ENCODE results near the gene ZFP36L2. TPM values are rescaled to one million over a fixed set of nuclear protein-coding genes. Genes with fewer than 3 reads are reported as not detected.

ZFP36L2 gene
- total and polyA plus RNA-seq, 2 donors (not counting 1 experiment from before 2014, with no cell fraction given): 16.7 to 26.7 TPM

GRCh38 chr2:43184339-43184895 is 42.0 kb downstream of the ZFP36L2 start:
- H4K20me1 ChIP-seq (ENCODE audit: control insufficient read depth, extremely low read depth, insufficient read depth, low read length): no peaks in the 10 kb centered on the region
- no peaks in the 10 kb centered on the region for H3K36me3 ChIP-seq (ENCODE audit: control insufficient read depth, insufficient read depth, low read length)
- H3K4me1 ChIP-seq (ENCODE audit: control insufficient read depth, extremely low read depth, insufficient read depth, low read length): peaks cover 4% of the 10 kb centered on the region
- no peak overlapping the region for H3K9ac ChIP-seq (ENCODE audit: insufficient read depth, low read length)
- H3K27me3 ChIP-seq (ENCODE audit: control insufficient read depth, insufficient read depth, low read length): no peaks in the 10 kb centered on the region
- H3K9me3 ChIP-seq (ENCODE audit: control insufficient read depth, insufficient read depth, low read depth, low read length): no peaks in the 10 kb centered on the region
- H3K27ac ChIP-seq (ENCODE audit: insufficient read depth, low read length): no peak overlapping the region
- H3K79me2 ChIP-seq (ENCODE audit: control insufficient read depth, insufficient read depth, low read length): no peaks in the 10 kb centered on the region
- peak; percentile 37 to 95 for DNase-seq (ENCODE audit: low read depth in 2 of 2)
- no peak overlapping the region for H3K4me3 ChIP-seq (replicated peaks in 1 of 4; ENCODE audit: control extremely low read depth in 1 of 4, insufficient read depth in 1 of 4, low read depth in 3 of 4, low read length in 4 of 4)
- H3K4me2 ChIP-seq (ENCODE audit: extremely low read depth, insufficient read depth, low read length): no peak overlapping the region
- no peak overlapping the region for H2AFZ ChIP-seq (ENCODE audit: low read length)
- TF ChIP-seq EZH2 (IDR thresholded peaks at IDR 0.05; ENCODE audit: low read length, missing control alignments): no peak
- no peak for TF ChIP-seq CTCF (conservative IDR thresholded peaks at IDR 0.05 in 1 of 2, IDR thresholded peaks at IDR 0.05 in 1 of 2; ENCODE audit: low read depth in 1 of 2, low read length in 2 of 2)

- TF ChIP-seq EZH2 (IDR thresholded peaks at IDR 0.05; ENCODE audit: low read length, missing control alignments) (no peak), CTCF (conservative IDR thresholded peaks at IDR 0.05 in 1 of 2, IDR thresholded peaks at IDR 0.05 in 1 of 2; ENCODE audit: low read depth in 1 of 2, low read length in 2 of 2) (no peak)
- H3K27ac ChIP-seq (ENCODE audit: insufficient read depth, low read length): no peak overlapping the region
- H4K20me1 ChIP-seq (ENCODE audit: control insufficient read depth, extremely low read depth, insufficient read depth, low read length): no peaks in the 10 kb centered on the region
- H3K36me3 ChIP-seq (ENCODE audit: control insufficient read depth, insufficient read depth, low read length): no peaks in the 10 kb centered on the region
- H2AFZ ChIP-seq (ENCODE audit: low read length): no peak overlapping the region
- no peak for DNase-seq (ENCODE audit: low read depth in 2 of 2)
- H3K79me2 ChIP-seq (ENCODE audit: control insufficient read depth, insufficient read depth, low read length): no peaks in the 10 kb centered on the region
- H3K9me3 ChIP-seq (ENCODE audit: control insufficient read depth, insufficient read depth, low read depth, low read length): no peaks in the 10 kb centered on the region
- H3K4me1 ChIP-seq (ENCODE audit: control insufficient read depth, extremely low read depth, insufficient read depth, low read length): peaks cover 6% of the 10 kb centered on the region
- no peak overlapping the region for H3K9ac ChIP-seq (ENCODE audit: insufficient read depth, low read length)
- H3K27me3 ChIP-seq (ENCODE audit: control insufficient read depth, insufficient read depth, low read length): no peaks in the 10 kb centered on the region
- H3K4me3 ChIP-seq (replicated peaks in 1 of 4; ENCODE audit: control extremely low read depth in 1 of 4, insufficient read depth in 1 of 4, low read depth in 3 of 4, low read length in 4 of 4): no peak overlapping the region
- H3K4me2 ChIP-seq (ENCODE audit: extremely low read depth, insufficient read depth, low read length): no peak overlapping the region
Observed at GRCh38 chr2:43183743-43184142, 42.7 kb downstream of the ZFP36L2 start.

GRCh38 chr2:43180897-43181296 is 45.5 kb downstream of the ZFP36L2 start:
- Histone ChIP-seq H3K9me3 (ENCODE audit: control insufficient read depth, insufficient read depth, low read depth, low read length) (no peaks in the 10 kb centered on the region), H3K4me3 (replicated peaks in 1 of 4; ENCODE audit: control extremely low read depth in 1 of 4, insufficient read depth in 1 of 4, low read depth in 3 of 4, low read length in 4 of 4) (no peak overlapping the region), H3K4me1 (ENCODE audit: control insufficient read depth, extremely low read depth, insufficient read depth, low read length) (peaks cover 6% of the 10 kb centered on the region), H3K79me2 (ENCODE audit: control insufficient read depth, insufficient read depth, low read length) (no peaks in the 10 kb centered on the region), H4K20me1 (ENCODE audit: control insufficient read depth, extremely low read depth, insufficient read depth, low read length) (no peaks in the 10 kb centered on the region), H3K9ac (ENCODE audit: insufficient read depth, low read length) (no peak overlapping the region), H2AFZ (ENCODE audit: low read length) (no peak overlapping the region), H3K27me3 (ENCODE audit: control insufficient read depth, insufficient read depth, low read length) (no peaks in the 10 kb centered on the region), H3K36me3 (ENCODE audit: control insufficient read depth, insufficient read depth, low read length) (no peaks in the 10 kb centered on the region), H3K27ac (ENCODE audit: insufficient read depth, low read length) (no peak overlapping the region), H3K4me2 (ENCODE audit: extremely low read depth, insufficient read depth, low read length) (no peak overlapping the region)
- no peak for DNase-seq (ENCODE audit: low read depth in 2 of 2)
- TF ChIP-seq CTCF (conservative IDR thresholded peaks at IDR 0.05 in 1 of 2, IDR thresholded peaks at IDR 0.05 in 1 of 2; ENCODE audit: low read depth in 1 of 2, low read length in 2 of 2): no peak
- no peak for TF ChIP-seq EZH2 (IDR thresholded peaks at IDR 0.05; ENCODE audit: low read length, missing control alignments)

All from fibroblast of lung (primary cell).